ENCODE measurements around the gene SAFB. TPM values are rescaled to one million over a fixed set of nuclear protein-coding genes. Genes with fewer than 3 reads are reported as not detected.
"Not testable (repeated sequence)": the region's sequence is repeated elsewhere in the genome, so short reads cannot be mapped to it uniquely, and the experiment has no call there.

SAFB gene
- polyA plus RNA-seq, 4 donors, result 44.0 to 105 (median 55.4) TPM

GRCh38 chr19:5695649-5696195 is 72.8 kb downstream of the SAFB start:
- no peak for FAIRE-seq
- WGBS, 3 donors, result 84 to 85% (median 85%) methylated on average over 28 of the region's 28 CpGs
- H3K36me3 ChIP-seq (ENCODE audit: control insufficient read depth in 3 of 3, insufficient read depth in 2 of 3, low read depth in 1 of 3, low read length in 3 of 3), result peaks cover 9 to 96% (median 23%) of the 10 kb centered on the region in 3 donors

GRCh38 chr19:5696196-5697021 is 73.5 kb downstream of the SAFB start:
- Histone ChIP-seq H3K36me3 (ENCODE audit: control insufficient read depth in 3 of 3, insufficient read depth in 2 of 3, low read depth in 1 of 3, low read length in 3 of 3) (peaks cover 9 to 97% (median 23%) of the 10 kb centered on the region in 3 donors), H3K4me3 (ENCODE audit: low read depth in 1 of 3, low read length in 3 of 3) (no peak overlapping the region), H3K4me1 (ENCODE audit: control insufficient read depth in 3 of 3, insufficient read depth in 2 of 3, low read depth in 1 of 3, low read length in 2 of 3) (peaks cover 0 to 14% (median 0%) of the 10 kb centered on the region in 3 donors), H3K27ac (ENCODE audit: low read depth in 1 of 3, low read length in 2 of 3) (no peak overlapping the region), H3K9me3 (ENCODE audit: control insufficient read depth in 2 of 2, insufficient read depth in 1 of 2, low read depth in 1 of 2, low read length in 1 of 2) (peaks cover 0 to 5% of the 10 kb centered on the region in 2 donors), H3K27me3 (ENCODE audit: control insufficient read depth in 3 of 3, insufficient read depth in 3 of 3, low read length in 3 of 3) (no peaks in the 10 kb centered on the region)
- FAIRE-seq (no peak), DNase-seq (no peak)
- WGBS, 3 donors, result 84 to 89% (median 88%) methylated on average over 37 to 42 of the region's 42 CpGs

More at GRCh38 chr19:5695649-5696195, 72.8 kb downstream of the SAFB start:
- Histone ChIP-seq H3K4me1 (ENCODE audit: control insufficient read depth in 3 of 3, insufficient read depth in 2 of 3, low read depth in 1 of 3, low read length in 2 of 3) (peaks cover 0 to 14% (median 0%) of the 10 kb centered on the region in 3 donors), H3K27me3 (ENCODE audit: control insufficient read depth in 3 of 3, insufficient read depth in 3 of 3, low read length in 3 of 3) (no peaks in the 10 kb centered on the region), H3K9me3 (ENCODE audit: control insufficient read depth in 2 of 2, insufficient read depth in 1 of 2, low read depth in 1 of 2, low read length in 1 of 2) (no peaks in the 10 kb centered on the region), H3K4me3 (ENCODE audit: low read depth in 1 of 3, low read length in 3 of 3) (no peak overlapping the region), H3K27ac (ENCODE audit: low read depth in 1 of 3, low read length in 2 of 3) (no peak overlapping the region)
- no peak for DNase-seq

- no peak overlapping the region for H3K27ac ChIP-seq (ENCODE audit: low read depth in 1 of 3, low read length in 2 of 3)
- no peaks in the 10 kb centered on the region for H3K27me3 ChIP-seq (ENCODE audit: control insufficient read depth in 3 of 3, insufficient read depth in 3 of 3, low read length in 3 of 3)
- H3K4me1 ChIP-seq (ENCODE audit: control insufficient read depth in 3 of 3, insufficient read depth in 2 of 3, low read depth in 1 of 3, low read length in 2 of 3), result peaks cover 0 to 8% (median 0%) of the 10 kb centered on the region in 3 donors
- FAIRE-seq (no peak), DNase-seq (no peak)
- H3K4me3 ChIP-seq (ENCODE audit: low read depth in 1 of 3, low read length in 3 of 3), result no peak overlapping the region
- H3K36me3 ChIP-seq (ENCODE audit: control insufficient read depth in 3 of 3, insufficient read depth in 2 of 3, low read depth in 1 of 3, low read length in 3 of 3), result peaks cover 9 to 88% (median 23%) of the 10 kb centered on the region in 3 donors
- WGBS, 3 donors, result 80% methylated on average over 22 to 25 of the region's 25 CpGs
- H3K9me3 ChIP-seq (ENCODE audit: control insufficient read depth in 2 of 2, insufficient read depth in 1 of 2, low read depth in 1 of 2, low read length in 1 of 2), result peaks cover 0 to 5% of the 10 kb centered on the region in 2 donors
These were observed 74.4 kb downstream of the SAFB start for GRCh38 chr19:5697022-5697889.

GRCh38 chr19:5697890-5698634 is 75.2 kb downstream of the SAFB start:
- FAIRE-seq, result no peak
- Histone ChIP-seq H3K4me3 (ENCODE audit: low read depth in 1 of 3, low read length in 3 of 3) (no peak overlapping the region), H3K4me1 (ENCODE audit: control insufficient read depth in 3 of 3, insufficient read depth in 2 of 3, low read depth in 1 of 3, low read length in 2 of 3) (no peaks in the 10 kb centered on the region), H3K27ac (ENCODE audit: low read depth in 1 of 3, low read length in 2 of 3) (no peak overlapping the region), H3K36me3 (ENCODE audit: control insufficient read depth in 3 of 3, insufficient read depth in 2 of 3, low read depth in 1 of 3, low read length in 3 of 3) (peaks cover 9 to 82% (median 23%) of the 10 kb centered on the region in 3 donors), H3K27me3 (ENCODE audit: control insufficient read depth in 3 of 3, insufficient read depth in 3 of 3, low read length in 3 of 3) (no peaks in the 10 kb centered on the region), H3K9me3 (ENCODE audit: control insufficient read depth in 2 of 2, insufficient read depth in 1 of 2, low read depth in 1 of 2, low read length in 1 of 2) (peaks cover 0 to 5% of the 10 kb centered on the region in 2 donors)
- no peak for DNase-seq
- WGBS, 3 donors, result 84 to 89% (median 88%) methylated on average over 25 to 30 of the region's 30 CpGs

- H3K9me3 ChIP-seq (ENCODE audit: control insufficient read depth in 2 of 2, insufficient read depth in 1 of 2, low read depth in 1 of 2, low read length in 1 of 2), result peaks cover 0 to 5% of the 10 kb centered on the region in 2 donors
- DNase-seq (no peak), FAIRE-seq (no peak)
- 86 to 91% (median 90%) methylated on average over 34 to 38 of the region's 38 CpGs for WGBS, 3 donors
- H3K27ac ChIP-seq (ENCODE audit: low read depth in 1 of 3, low read length in 2 of 3), result no peak overlapping the region
- H3K27me3 ChIP-seq (ENCODE audit: control insufficient read depth in 3 of 3, insufficient read depth in 3 of 3, low read length in 3 of 3), result no peaks in the 10 kb centered on the region
- no peaks in the 10 kb centered on the region for H3K4me1 ChIP-seq (ENCODE audit: control insufficient read depth in 3 of 3, insufficient read depth in 2 of 3, low read depth in 1 of 3, low read length in 2 of 3)
- H3K36me3 ChIP-seq (ENCODE audit: control insufficient read depth in 3 of 3, insufficient read depth in 2 of 3, low read depth in 1 of 3, low read length in 3 of 3), result peaks cover 13 to 82% (median 25%) of the 10 kb centered on the region in 3 donors
- no peak overlapping the region for H3K4me3 ChIP-seq (ENCODE audit: low read depth in 1 of 3, low read length in 3 of 3)
These were observed 75.9 kb downstream of the SAFB start for GRCh38 chr19:5698635-5699422.

- H3K9me3 ChIP-seq (ENCODE audit: control insufficient read depth in 2 of 2, insufficient read depth in 1 of 2, low read depth in 1 of 2, low read length in 1 of 2), result peaks cover 0 to 5% of the 10 kb centered on the region in 2 donors
- H3K4me1 ChIP-seq (ENCODE audit: control insufficient read depth in 3 of 3, insufficient read depth in 2 of 3, low read depth in 1 of 3, low read length in 2 of 3), result no peaks in the 10 kb centered on the region
- no peaks in the 10 kb centered on the region for H3K27me3 ChIP-seq (ENCODE audit: control insufficient read depth in 3 of 3, insufficient read depth in 3 of 3, low read length in 3 of 3)
- WGBS, 3 donors, result 95 to 98% (median 96%) methylated on average over 22 of the region's 22 CpGs
- no peak overlapping the region for H3K4me3 ChIP-seq (ENCODE audit: low read depth in 1 of 3, low read length in 3 of 3)
- FAIRE-seq (no peak), DNase-seq (no peak)
- peaks cover 10 to 82% (median 27%) of the 10 kb centered on the region in 3 donors for H3K36me3 ChIP-seq (ENCODE audit: control insufficient read depth in 3 of 3, insufficient read depth in 2 of 3, low read depth in 1 of 3, low read length in 3 of 3)
- no peak overlapping the region for H3K27ac ChIP-seq (ENCODE audit: low read depth in 1 of 3, low read length in 2 of 3)
These were observed 77.7 kb downstream of the SAFB start for GRCh38 chr19:5700455-5701092.

- WGBS, 3 donors, result 91 to 100% (median 96%) methylated on average over 4 to 19 of the region's 28 CpGs
These were observed 79.1 kb downstream of the SAFB start for GRCh38 chr19:5702053-5702410.

More at GRCh38 chr19:5702053-5702410, 79.1 kb downstream of the SAFB start:
- not testable (repeated sequence) for H3K4me1 ChIP-seq (ENCODE audit: control insufficient read depth in 3 of 3, insufficient read depth in 2 of 3, low read depth in 1 of 3, low read length in 2 of 3); H3K9me3 ChIP-seq (ENCODE audit: control insufficient read depth in 2 of 2, insufficient read depth in 1 of 2, low read depth in 1 of 2, low read length in 1 of 2); H3K27me3 ChIP-seq (ENCODE audit: control insufficient read depth in 3 of 3, insufficient read depth in 3 of 3, low read length in 3 of 3); H3K4me3 ChIP-seq (ENCODE audit: low read depth in 1 of 3, low read length in 3 of 3); H3K27ac ChIP-seq (ENCODE audit: low read depth in 1 of 3, low read length in 2 of 3); DNase-seq; FAIRE-seq
- H3K36me3 ChIP-seq (ENCODE audit: control insufficient read depth in 3 of 3, insufficient read depth in 2 of 3, low read depth in 1 of 3, low read length in 3 of 3), result peaks cover 14 to 82% (median 21%) of the 10 kb centered on the region in 3 donors

All from small intestine (tissue), 7 donors.